ENCODE data around the gene CNNM3. TPM values are rescaled to one million over a fixed set of nuclear protein-coding genes. Genes with fewer than 3 reads are reported as not detected.
"Not testable (repeated sequence)": the region's sequence is repeated elsewhere in the genome, so short reads cannot be mapped to it uniquely, and the experiment has no call there.

CNNM3 gene
- total RNA-seq, 1 donor from 2014 or later: 14.7 TPM

DNA sequence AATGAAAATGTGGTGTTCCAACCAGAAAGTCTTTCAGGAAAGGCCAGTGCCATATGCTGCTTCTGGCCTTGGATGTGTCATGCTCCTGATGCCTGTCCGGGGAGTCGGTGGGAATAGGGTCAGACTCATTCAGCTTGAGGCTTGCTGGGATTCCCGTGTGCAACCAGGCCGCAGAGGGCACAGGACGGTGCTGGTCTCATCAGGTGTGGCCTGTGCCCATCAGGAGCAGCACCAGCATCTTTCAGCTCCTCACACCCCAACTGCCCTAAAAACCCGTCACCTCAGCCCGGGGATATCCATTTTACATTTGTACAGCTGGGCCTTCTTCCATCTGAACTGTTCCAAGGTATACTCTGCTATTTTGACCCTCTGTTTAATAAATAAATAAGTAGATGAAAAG lies 13.3 kb upstream of the CNNM3 start:
- DNase-seq (ENCODE audit: low spot score): no peak
- Mint-ChIP-seq H3K36me3 (ENCODE audit: low read depth, unreplicated experiment) (peaks cover 5% of the 10 kb centered on the region), H3K27ac (ENCODE audit: unreplicated experiment) (no peak overlapping the region), H3K9me3 (ENCODE audit: unreplicated experiment) (no peaks in the 10 kb centered on the region), H3K4me1 (ENCODE audit: unreplicated experiment) (peaks cover 10% of the 10 kb centered on the region), H3K27me3 (ENCODE audit: unreplicated experiment) (peaks cover 5% of the 10 kb centered on the region), H3K4me3 (ENCODE audit: unreplicated experiment) (no peak overlapping the region)
- TF ChIP-seq, protein P1, sequence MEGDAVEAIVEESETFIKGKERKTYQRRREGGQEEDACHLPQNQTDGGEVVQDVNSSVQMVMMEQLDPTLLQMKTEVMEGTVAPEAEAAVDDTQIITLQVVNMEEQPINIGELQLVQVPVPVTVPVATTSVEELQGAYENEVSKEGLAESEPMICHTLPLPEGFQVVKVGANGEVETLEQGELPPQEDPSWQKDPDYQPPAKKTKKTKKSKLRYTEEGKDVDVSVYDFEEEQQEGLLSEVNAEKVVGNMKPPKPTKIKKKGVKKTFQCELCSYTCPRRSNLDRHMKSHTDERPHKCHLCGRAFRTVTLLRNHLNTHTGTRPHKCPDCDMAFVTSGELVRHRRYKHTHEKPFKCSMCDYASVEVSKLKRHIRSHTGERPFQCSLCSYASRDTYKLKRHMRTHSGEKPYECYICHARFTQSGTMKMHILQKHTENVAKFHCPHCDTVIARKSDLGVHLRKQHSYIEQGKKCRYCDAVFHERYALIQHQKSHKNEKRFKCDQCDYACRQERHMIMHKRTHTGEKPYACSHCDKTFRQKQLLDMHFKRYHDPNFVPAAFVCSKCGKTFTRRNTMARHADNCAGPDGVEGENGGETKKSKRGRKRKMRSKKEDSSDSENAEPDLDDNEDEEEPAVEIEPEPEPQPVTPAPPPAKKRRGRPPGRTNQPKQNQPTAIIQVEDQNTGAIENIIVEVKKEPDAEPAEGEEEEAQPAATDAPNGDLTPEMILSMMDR (IDR thresholded peaks at IDR 0.05; ENCODE audit: unreplicated experiment): no peak

DNA sequence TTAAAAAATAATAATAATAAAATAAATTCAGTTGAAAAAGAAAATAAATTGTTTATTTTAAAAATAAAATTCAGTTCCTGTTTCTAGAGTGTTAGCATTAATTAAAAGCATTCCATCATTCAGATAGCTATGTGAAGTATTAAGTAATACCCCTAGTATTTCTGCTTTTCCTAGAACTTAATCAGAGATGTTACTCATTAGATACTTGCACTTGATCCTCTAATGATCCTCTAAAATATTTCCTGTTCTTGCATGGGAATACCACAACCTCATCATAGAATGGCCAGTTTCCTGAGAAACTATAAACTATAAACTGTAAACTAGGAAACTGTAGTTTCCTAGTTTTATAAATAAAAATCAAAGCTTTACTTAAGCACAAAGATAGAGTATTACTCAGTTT lies 11.1 kb upstream of the CNNM3 start:
- no peak for DNase-seq (ENCODE audit: low spot score)
- TF ChIP-seq, protein P1 (IDR thresholded peaks at IDR 0.05; ENCODE audit: unreplicated experiment): no peak
- Mint-ChIP-seq H3K4me1 (ENCODE audit: unreplicated experiment) (peaks cover 6% of the 10 kb centered on the region), H3K9me3 (ENCODE audit: unreplicated experiment) (no peaks in the 10 kb centered on the region), H3K36me3 (ENCODE audit: low read depth, unreplicated experiment) (no peaks in the 10 kb centered on the region), H3K4me3 (ENCODE audit: unreplicated experiment) (no peak overlapping the region), H3K27me3 (ENCODE audit: unreplicated experiment) (peaks cover 2% of the 10 kb centered on the region), H3K27ac (ENCODE audit: unreplicated experiment) (no peak overlapping the region)

DNA sequence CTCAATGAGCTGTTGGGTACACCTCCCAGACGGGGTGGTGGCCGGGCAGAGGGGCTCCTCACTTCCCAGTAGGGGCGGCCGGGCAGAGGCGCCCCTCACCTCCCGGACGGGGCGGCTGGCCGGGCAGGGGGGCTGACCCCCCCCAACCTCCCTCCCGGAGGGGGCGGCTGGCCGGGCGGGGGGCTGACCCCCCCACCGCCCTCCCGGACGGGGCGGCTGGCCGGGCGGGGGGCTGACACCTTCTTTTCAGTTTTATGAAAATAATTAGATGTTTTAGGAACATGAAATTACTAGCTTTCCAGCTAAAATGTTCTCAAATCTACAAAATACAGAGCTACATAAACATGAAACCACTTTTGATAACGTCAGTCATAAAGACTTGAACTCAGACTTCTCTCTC lies 10.1 kb upstream of the CNNM3 start:
- DNase-seq (ENCODE audit: low spot score); H3K4me1 Mint-ChIP-seq (ENCODE audit: unreplicated experiment); H3K4me3 Mint-ChIP-seq (ENCODE audit: unreplicated experiment); H3K27ac Mint-ChIP-seq (ENCODE audit: unreplicated experiment); H3K9me3 Mint-ChIP-seq (ENCODE audit: unreplicated experiment); H3K36me3 Mint-ChIP-seq (ENCODE audit: low read depth, unreplicated experiment); H3K27me3 Mint-ChIP-seq (ENCODE audit: unreplicated experiment): not testable (repeated sequence)

DNA sequence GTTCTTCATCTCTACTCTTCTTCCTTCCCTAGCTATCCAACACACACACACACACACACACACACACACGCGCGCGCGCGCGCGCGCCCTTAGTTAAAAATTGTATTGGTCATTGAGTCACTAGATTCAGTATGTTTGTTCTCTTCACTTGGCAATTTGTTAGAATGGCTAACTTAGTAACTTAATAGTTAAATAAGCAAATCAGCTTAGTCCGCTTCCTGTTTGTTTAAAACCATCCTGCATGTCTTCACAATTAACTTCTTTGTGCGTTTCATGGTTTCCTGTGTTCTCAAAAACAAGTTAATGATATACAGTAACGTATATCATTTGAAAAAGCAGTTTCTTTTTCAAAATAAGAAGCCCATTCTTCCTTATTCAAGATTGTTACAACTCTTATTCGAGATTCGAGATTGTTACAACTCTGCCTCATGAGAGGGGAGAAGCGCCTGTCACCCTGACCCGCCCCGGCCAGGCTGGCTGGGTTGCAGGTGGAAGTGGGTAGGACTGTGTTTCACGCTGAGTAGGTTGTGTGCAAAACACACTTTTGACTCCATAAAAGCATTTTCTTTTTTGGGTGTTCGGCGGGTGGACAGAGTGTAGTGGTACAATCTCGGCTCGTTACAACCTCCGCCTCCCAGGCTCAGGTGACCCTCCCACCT lies 9.5 kb upstream of the CNNM3 start:
- Mint-ChIP-seq H3K36me3 (ENCODE audit: low read depth, unreplicated experiment) (no peaks in the 10 kb centered on the region), H3K4me1 (ENCODE audit: unreplicated experiment) (peaks cover 6% of the 10 kb centered on the region), H3K27me3 (ENCODE audit: unreplicated experiment) (peaks cover 2% of the 10 kb centered on the region), H3K27ac (ENCODE audit: unreplicated experiment) (no peak overlapping the region), H3K9me3 (ENCODE audit: unreplicated experiment) (no peaks in the 10 kb centered on the region), H3K4me3 (ENCODE audit: unreplicated experiment) (no peak overlapping the region)
- TF ChIP-seq, protein P1 (IDR thresholded peaks at IDR 0.05; ENCODE audit: unreplicated experiment): no peak
- DNase-seq (ENCODE audit: low spot score): no peak

DNA sequence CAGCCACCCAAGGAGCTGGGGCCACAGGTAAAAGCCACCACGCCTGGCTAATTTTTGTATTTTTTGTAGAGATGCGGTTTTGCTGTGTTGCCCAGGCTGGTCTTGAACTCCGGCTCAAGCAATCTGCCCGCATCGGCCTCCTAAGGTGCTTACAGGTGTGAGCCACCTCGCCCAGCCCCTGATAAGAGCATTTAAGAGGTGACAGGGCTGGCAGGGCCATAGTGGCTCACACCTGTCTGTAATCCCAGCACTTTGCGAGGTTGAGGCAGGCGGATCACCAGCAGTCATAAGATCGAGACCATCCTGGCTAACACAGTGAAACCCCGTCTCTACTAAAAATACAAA lies 9.0 kb upstream of the CNNM3 start:
- H3K27me3 Mint-ChIP-seq (ENCODE audit: unreplicated experiment): peaks cover 2% of the 10 kb centered on the region
- no peak for DNase-seq (ENCODE audit: low spot score)
- TF ChIP-seq, protein P1 (IDR thresholded peaks at IDR 0.05; ENCODE audit: unreplicated experiment): no peak
- no peak overlapping the region for H3K4me3 Mint-ChIP-seq (ENCODE audit: unreplicated experiment)
- no peaks in the 10 kb centered on the region for H3K9me3 Mint-ChIP-seq (ENCODE audit: unreplicated experiment)
- no peak overlapping the region for H3K27ac Mint-ChIP-seq (ENCODE audit: unreplicated experiment)
- H3K4me1 Mint-ChIP-seq (ENCODE audit: unreplicated experiment): peaks cover 6% of the 10 kb centered on the region
- no peaks in the 10 kb centered on the region for H3K36me3 Mint-ChIP-seq (ENCODE audit: low read depth, unreplicated experiment)

All from endothelial cell (in vitro differentiated cells).